Measurements from ENCODE around the gene MAML2. TPM values are rescaled to one million over a fixed set of nuclear protein-coding genes. Genes with fewer than 3 reads are reported as not detected.

Gene MAML2
- total and polyA plus RNA-seq, 4 donors: 0.56 to 2.1 (median 1.4) TPM

DNA sequence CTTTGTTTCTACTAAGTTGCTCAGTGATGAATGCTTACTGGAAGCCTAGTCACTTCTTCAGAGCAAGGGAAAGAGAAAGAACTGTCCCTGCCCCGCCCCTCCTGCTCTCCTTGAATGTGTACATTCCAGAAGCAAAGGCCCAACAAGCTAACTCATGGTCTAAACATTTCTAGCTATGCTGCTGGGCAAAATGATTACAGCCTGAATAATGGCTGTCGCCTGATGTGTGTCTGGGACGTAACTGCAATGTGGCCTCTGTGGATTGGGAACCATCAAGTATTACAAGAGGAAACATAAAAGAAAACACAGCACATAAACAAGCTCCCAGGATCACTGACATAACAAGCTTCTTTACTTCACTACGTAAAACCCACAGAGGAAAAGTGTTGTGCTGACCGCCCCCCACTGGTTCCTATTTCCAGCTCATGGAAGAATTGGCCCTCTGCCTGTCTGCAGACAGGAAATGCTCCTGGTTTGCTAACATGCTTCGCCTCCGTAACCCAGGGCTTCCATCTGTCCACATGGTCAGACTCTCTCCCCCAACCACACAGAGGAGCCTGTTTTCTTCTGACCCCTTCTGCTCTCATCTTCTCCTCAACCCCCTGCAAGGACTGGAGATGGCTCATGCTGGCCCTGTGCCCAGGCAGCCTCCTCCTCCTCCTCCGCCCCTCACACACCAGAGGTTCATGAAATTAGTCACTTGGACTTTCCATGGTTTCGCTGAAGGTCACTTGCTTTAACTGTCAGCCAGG, 187.2 kb downstream of the MAML2 start:
- peak; percentile 36 for DNase-seq (ENCODE audit: low spot score)
- Histone ChIP-seq H3K4me3 (ENCODE audit: low read depth in 1 of 3, low read length in 3 of 3) (no peak overlapping the region), H3K9me3 (ENCODE audit: control insufficient read depth in 4 of 4, low read length in 3 of 4) (no peaks in the 10 kb centered on the region), H3K4me1 (ENCODE audit: control insufficient read depth in 4 of 4, insufficient read depth in 4 of 4, low read length in 3 of 4) (peaks cover 0 to 2% (median 0%) of the 10 kb centered on the region in 4 donors), H3K27me3 (ENCODE audit: control insufficient read depth in 4 of 4, insufficient read depth in 4 of 4, low read length in 3 of 4) (no peaks in the 10 kb centered on the region), H3K36me3 (ENCODE audit: control insufficient read depth in 4 of 4, insufficient read depth in 3 of 4, low read depth in 1 of 4, low read length in 3 of 4) (no peaks in the 10 kb centered on the region), H3K27ac (ENCODE audit: low read depth in 1 of 2, low read length in 2 of 2) (peak overlapping the region; percentile 31 to 83), H3K9ac (ENCODE audit: low read depth in 1 of 2, low read length in 2 of 2) (no peak overlapping the region)
- TF ChIP-seq, protein P1, sequence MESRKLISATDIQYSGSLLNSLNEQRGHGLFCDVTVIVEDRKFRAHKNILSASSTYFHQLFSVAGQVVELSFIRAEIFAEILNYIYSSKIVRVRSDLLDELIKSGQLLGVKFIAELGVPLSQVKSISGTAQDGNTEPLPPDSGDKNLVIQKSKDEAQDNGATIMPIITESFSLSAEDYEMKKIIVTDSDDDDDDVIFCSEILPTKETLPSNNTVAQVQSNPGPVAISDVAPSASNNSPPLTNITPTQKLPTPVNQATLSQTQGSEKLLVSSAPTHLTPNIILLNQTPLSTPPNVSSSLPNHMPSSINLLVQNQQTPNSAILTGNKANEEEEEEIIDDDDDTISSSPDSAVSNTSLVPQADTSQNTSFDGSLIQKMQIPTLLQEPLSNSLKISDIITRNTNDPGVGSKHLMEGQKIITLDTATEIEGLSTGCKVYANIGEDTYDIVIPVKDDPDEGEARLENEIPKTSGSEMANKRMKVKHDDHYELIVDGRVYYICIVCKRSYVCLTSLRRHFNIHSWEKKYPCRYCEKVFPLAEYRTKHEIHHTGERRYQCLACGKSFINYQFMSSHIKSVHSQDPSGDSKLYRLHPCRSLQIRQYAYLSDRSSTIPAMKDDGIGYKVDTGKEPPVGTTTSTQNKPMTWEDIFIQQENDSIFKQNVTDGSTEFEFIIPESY (IDR thresholded peaks at IDR 0.05): no peak
- TF ChIP-seq TAF1 (conservative IDR thresholded peaks at IDR 0.05) (no peak), RAD21 (IDR thresholded peaks at IDR 0.05) (peak; percentile 51 to 62), SP1 (IDR thresholded peaks at IDR 0.05) (peak; percentile 22), JUND (IDR thresholded peaks at IDR 0.05) (no peak), MAX (IDR thresholded peaks at IDR 0.05) (peak; percentile 35), RXRA (IDR thresholded peaks at IDR 0.05) (peak in 1 of 2 donors; percentile 18), YY1 (IDR thresholded peaks at IDR 0.05) (no peak), NR2F2 (IDR thresholded peaks at IDR 0.05) (no peak), EGR1 (IDR thresholded peaks at IDR 0.05; ENCODE audit: low read depth in 2 of 2) (no peak), GABPA (IDR thresholded peaks at IDR 0.05 in 1 of 2, conservative IDR thresholded peaks at IDR 0.05 in 1 of 2) (no peak)
- TF ChIP-seq, protein P2, sequence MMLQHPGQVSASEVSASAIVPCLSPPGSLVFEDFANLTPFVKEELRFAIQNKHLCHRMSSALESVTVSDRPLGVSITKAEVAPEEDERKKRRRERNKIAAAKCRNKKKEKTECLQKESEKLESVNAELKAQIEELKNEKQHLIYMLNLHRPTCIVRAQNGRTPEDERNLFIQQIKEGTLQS (IDR thresholded peaks at IDR 0.05): no peak
- TF ChIP-seq, protein P3, sequence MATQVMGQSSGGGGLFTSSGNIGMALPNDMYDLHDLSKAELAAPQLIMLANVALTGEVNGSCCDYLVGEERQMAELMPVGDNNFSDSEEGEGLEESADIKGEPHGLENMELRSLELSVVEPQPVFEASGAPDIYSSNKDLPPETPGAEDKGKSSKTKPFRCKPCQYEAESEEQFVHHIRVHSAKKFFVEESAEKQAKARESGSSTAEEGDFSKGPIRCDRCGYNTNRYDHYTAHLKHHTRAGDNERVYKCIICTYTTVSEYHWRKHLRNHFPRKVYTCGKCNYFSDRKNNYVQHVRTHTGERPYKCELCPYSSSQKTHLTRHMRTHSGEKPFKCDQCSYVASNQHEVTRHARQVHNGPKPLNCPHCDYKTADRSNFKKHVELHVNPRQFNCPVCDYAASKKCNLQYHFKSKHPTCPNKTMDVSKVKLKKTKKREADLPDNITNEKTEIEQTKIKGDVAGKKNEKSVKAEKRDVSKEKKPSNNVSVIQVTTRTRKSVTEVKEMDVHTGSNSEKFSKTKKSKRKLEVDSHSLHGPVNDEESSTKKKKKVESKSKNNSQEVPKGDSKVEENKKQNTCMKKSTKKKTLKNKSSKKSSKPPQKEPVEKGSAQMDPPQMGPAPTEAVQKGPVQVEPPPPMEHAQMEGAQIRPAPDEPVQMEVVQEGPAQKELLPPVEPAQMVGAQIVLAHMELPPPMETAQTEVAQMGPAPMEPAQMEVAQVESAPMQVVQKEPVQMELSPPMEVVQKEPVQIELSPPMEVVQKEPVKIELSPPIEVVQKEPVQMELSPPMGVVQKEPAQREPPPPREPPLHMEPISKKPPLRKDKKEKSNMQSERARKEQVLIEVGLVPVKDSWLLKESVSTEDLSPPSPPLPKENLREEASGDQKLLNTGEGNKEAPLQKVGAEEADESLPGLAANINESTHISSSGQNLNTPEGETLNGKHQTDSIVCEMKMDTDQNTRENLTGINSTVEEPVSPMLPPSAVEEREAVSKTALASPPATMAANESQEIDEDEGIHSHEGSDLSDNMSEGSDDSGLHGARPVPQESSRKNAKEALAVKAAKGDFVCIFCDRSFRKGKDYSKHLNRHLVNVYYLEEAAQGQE (IDR thresholded peaks at IDR 0.05): no peak
- 74% methylated on average over 9 of the region's 9 CpGs for WGBS

DNA sequence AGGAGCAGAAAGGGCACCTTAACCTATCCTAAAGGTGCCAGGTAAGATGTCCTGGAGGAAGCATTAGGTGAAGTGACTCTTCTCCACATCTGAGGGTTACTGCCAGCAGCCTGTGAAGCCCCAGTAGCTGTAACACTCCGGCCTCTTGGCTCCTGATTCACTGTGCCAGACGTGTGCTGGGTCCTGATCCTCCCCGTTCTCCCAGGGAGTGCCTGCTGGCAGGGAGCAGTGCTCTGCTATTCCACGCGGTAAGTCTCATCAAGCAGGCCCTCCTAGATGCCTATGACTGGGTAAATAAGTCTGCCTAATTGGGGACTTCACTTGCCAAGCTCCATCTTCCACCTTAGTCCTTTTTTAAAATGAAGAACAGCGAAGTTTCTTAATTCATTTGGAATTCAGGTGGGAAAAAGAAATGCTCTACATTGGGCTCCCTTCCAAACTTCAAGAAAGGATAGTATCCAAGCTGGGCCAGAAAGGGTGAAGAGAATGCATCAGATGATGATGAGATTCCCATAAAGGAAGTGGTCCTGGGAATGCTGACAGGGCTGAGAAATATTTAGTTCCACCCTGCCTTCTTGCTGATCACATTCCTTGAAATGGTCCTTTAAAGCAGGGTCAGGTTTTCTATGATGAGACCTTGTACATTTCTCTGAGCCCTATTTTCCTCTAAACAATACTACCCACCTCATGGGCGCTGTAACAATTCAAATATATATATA, 188.0 kb downstream of the MAML2 start:
- Histone ChIP-seq H3K9me3 (ENCODE audit: control insufficient read depth in 4 of 4, low read length in 3 of 4) (no peaks in the 10 kb centered on the region), H3K27me3 (ENCODE audit: control insufficient read depth in 4 of 4, insufficient read depth in 4 of 4, low read length in 3 of 4) (no peaks in the 10 kb centered on the region), H3K4me1 (ENCODE audit: control insufficient read depth in 4 of 4, insufficient read depth in 4 of 4, low read length in 3 of 4) (peaks cover 0 to 2% (median 0%) of the 10 kb centered on the region in 4 donors), H3K36me3 (ENCODE audit: control insufficient read depth in 4 of 4, insufficient read depth in 3 of 4, low read depth in 1 of 4, low read length in 3 of 4) (no peaks in the 10 kb centered on the region), H3K27ac (ENCODE audit: low read depth in 1 of 2, low read length in 2 of 2) (peak overlapping the region in 1 of 2 donors; percentile 48), H3K9ac (ENCODE audit: low read depth in 1 of 2, low read length in 2 of 2) (no peak overlapping the region), H3K4me3 (ENCODE audit: low read depth in 1 of 3, low read length in 3 of 3) (no peak overlapping the region)
- WGBS: 85% methylated on average over 7 of the region's 7 CpGs
- no peak for DNase-seq (ENCODE audit: low spot score)
- TF ChIP-seq JUND (IDR thresholded peaks at IDR 0.05) (no peak), NR2F2 (IDR thresholded peaks at IDR 0.05) (no peak), FOXA2 (IDR thresholded peaks at IDR 0.05) (no peak)
- TF ChIP-seq, protein P2 (IDR thresholded peaks at IDR 0.05): no peak

Measured in liver (tissue), 9 donors.